H1 (cell line): ENCODE measurements around the gene TSC22D3. TPM values are rescaled to one million over a fixed set of nuclear protein-coding genes. Genes with fewer than 3 reads are reported as not detected.

Experiments
- CTCF ChIA-PET: fragments of 300-600 bp; sonication (Branson Sonifier 250); formaldehyde crosslinking; loops from one replicate; lab custom pipeline; 2021; ENCODE audit not compliant: partially characterized antibody; lab: Charles Lee
- POLR2A ChIA-PET: fragments of 300-600 bp; sonication (Branson Sonifier 250); formaldehyde crosslinking; loops from one replicate; lab custom pipeline; 2021; ENCODE audit warnings: inconsistent platforms; ENCODE audit not compliant: partially characterized antibody; lab: Charles Lee
- DNase-seq, 2 experiments: peaks; one replicate each; pipeline versions ENCODE4 v3.0.0 to v3.0.0-alpha.2; 2010 to 2022; ENCODE audit warnings: low spot score in 2 of 2, low read depth in 1 of 2, mixed read lengths in 1 of 2
- FAIRE-seq: peaks from 2 replicates; lab custom pipeline; 2011; peaks lifted over from hg19 to GRCh38; lab: Jason Lieb, UNC
- H2AFZ ChIP-seq: 2 replicates; pipeline ENCODE4 v1.8.1; 2012; ENCODE audit warnings: low read length, inconsistent platforms
- H2AK5ac ChIP-seq: 2 replicates; pipeline ENCODE4 v1.6.1; 2013; ENCODE audit warnings: low read depth, low read length
- H2BK120ac ChIP-seq: replicated peaks from 2 replicates; pipeline ENCODE3; 2013; ENCODE audit warnings: low read depth, low read length, inconsistent platforms
- H2BK12ac ChIP-seq: 2 replicates; pipeline ENCODE4 v1.6.1; 2013; ENCODE audit warnings: low read depth, low read length
- H2BK15ac ChIP-seq: 2 replicates; pipeline ENCODE4 v1.6.1; 2013; ENCODE audit warnings: low read length
- H2BK20ac ChIP-seq: 2 replicates; pipeline ENCODE4 v1.6.1; 2013; ENCODE audit warnings: low read length
- H2BK5ac ChIP-seq: 2 replicates; pipeline ENCODE4 v1.6.1; 2013; ENCODE audit warnings: low read depth, low read length
- H3K14ac ChIP-seq: 2 replicates; pipeline ENCODE4 v1.6.1; 2013; ENCODE audit warnings: inconsistent platforms; ENCODE audit not compliant: insufficient read length
- H3K18ac ChIP-seq: 2 replicates; pipeline ENCODE4 v1.6.1; 2013; ENCODE audit warnings: low read length; ENCODE audit errors: extremely low read depth
- H3K23ac ChIP-seq: 2 replicates; pipeline ENCODE4 v1.6.1; 2013; ENCODE audit warnings: inconsistent platforms; ENCODE audit not compliant: insufficient read length
- H3K23me2 ChIP-seq: 2 replicates; pipeline ENCODE4 v1.6.1; 2013; ENCODE audit warnings: low read depth, low read length
- H3K27ac ChIP-seq: 2 replicates; pipeline ENCODE4 v1.6.1; 2011; ENCODE audit warnings: low read depth, low read length, inconsistent platforms
- H3K27me3 ChIP-seq, 4 experiments: replicated peaks in 1 of 4; 1 replicate in 1 of 4; 2 replicates in 3 of 4; pipeline versions ENCODE4 v1.6.1 to v1.8.1; 2011 to 2013; ENCODE audit warnings: low read length in 3 of 4, mild to moderate bottlenecking in 3 of 4, inconsistent platforms in 2 of 4, mixed read lengths in 2 of 4, moderate library complexity in 1 of 4; ENCODE audit not compliant: control insufficient read depth in 3 of 4, insufficient read depth in 3 of 4; ENCODE audit errors: extremely low read depth in 1 of 4
- H3K36me3 ChIP-seq, 4 experiments: 2 replicates each; pipeline versions ENCODE4 v1.6.1 to v1.8.1; 2011 to 2013; ENCODE audit warnings: mild to moderate bottlenecking in 4 of 4, low read length in 3 of 4, moderate library complexity in 2 of 4, control low read depth in 1 of 4, inconsistent platforms in 1 of 4; ENCODE audit not compliant: insufficient read depth in 4 of 4, control insufficient read depth in 2 of 4
- H3K4ac ChIP-seq: replicated peaks from 2 replicates; pipeline ENCODE3; 2013; ENCODE audit warnings: low read length, low read depth, mixed read lengths, inconsistent platforms; ENCODE audit not compliant: insufficient read length
- H3K4me1 ChIP-seq, 4 experiments: replicated peaks in 1 of 4; 1 replicate in 1 of 4; 2 replicates in 3 of 4; pipeline versions ENCODE4 v1.6.1 to v1.8.1; 2011 to 2013; ENCODE audit warnings: low read length in 3 of 4, inconsistent platforms in 2 of 4, mixed read lengths in 1 of 4; ENCODE audit not compliant: insufficient read depth in 4 of 4, control insufficient read depth in 3 of 4
- H3K4me2 ChIP-seq, 2 experiments: 2 replicates each; pipeline versions ENCODE4 v1.6.1 to v1.8.1; 2011 to 2013; ENCODE audit warnings: low read depth in 2 of 2, low read length in 2 of 2, control low read depth in 1 of 2, inconsistent platforms in 1 of 2, mild to moderate bottlenecking in 1 of 2; ENCODE audit not compliant: insufficient read depth in 1 of 2
- H3K4me3 ChIP-seq, 4 experiments: fragments of 200-600, 300-600 bp in 1 of 4; sonication (generic), shearing (Covaris generic), sonication (Bioruptor Twin) in 1 of 4; 2 replicates each; pipeline versions ENCODE4 v1.5.1 to v1.8.1; 2011 to 2016; ENCODE audit warnings: low read length in 4 of 4, low read depth in 3 of 4, control low read depth in 2 of 4, inconsistent platforms in 2 of 4, mild to moderate bottlenecking in 2 of 4, mixed read lengths in 1 of 4, moderate library complexity in 1 of 4; ENCODE audit not compliant: insufficient read depth in 2 of 4; ENCODE audit errors: extremely low read depth in 1 of 4
- H3K56ac ChIP-seq: replicated peaks from 2 replicates; pipeline ENCODE3; 2013; ENCODE audit warnings: low read depth, mild to moderate bottlenecking, mixed read lengths, low read length, inconsistent platforms; ENCODE audit not compliant: insufficient read length
- H3K79me1 ChIP-seq: 2 replicates; pipeline ENCODE4 v1.6.1; 2013; ENCODE audit warnings: low read depth, low read length, control low read depth
- H3K79me2 ChIP-seq, 2 experiments: 2 replicates each; pipeline versions ENCODE4 v1.6.1 to v1.8.1; 2012 to 2013; ENCODE audit warnings: low read length in 2 of 2, mild to moderate bottlenecking in 2 of 2, inconsistent platforms in 1 of 2; ENCODE audit not compliant: insufficient read depth in 2 of 2, control insufficient read depth in 1 of 2
- H3K9ac ChIP-seq, 4 experiments: replicated peaks in 1 of 4; 1 replicate in 1 of 4; 2 replicates in 3 of 4; pipeline versions ENCODE4 v1.6.1 to v1.8.1; 2011 to 2013; ENCODE audit warnings: low read depth in 3 of 4, low read length in 3 of 4, control low read depth in 2 of 4, mild to moderate bottlenecking in 2 of 4, moderate library complexity in 2 of 4, inconsistent platforms in 1 of 4; ENCODE audit errors: extremely low read depth in 1 of 4
- H3K9me3 ChIP-seq, 2 experiments: 2 replicates each; pipeline versions ENCODE4 v1.6.1 to v1.8.1; 2012 to 2013; ENCODE audit warnings: mild to moderate bottlenecking in 2 of 2, moderate library complexity in 2 of 2, control low read depth in 1 of 2, inconsistent platforms in 1 of 2, low read depth in 1 of 2, low read length in 1 of 2, mixed read lengths in 1 of 2; ENCODE audit not compliant: insufficient read depth in 2 of 2
- H4K20me1 ChIP-seq, 2 experiments: replicated peaks in 1 of 2; 2 replicates each; pipeline versions ENCODE3 to v1.8.1; 2011 to 2013; ENCODE audit warnings: inconsistent platforms in 2 of 2, low read length in 2 of 2, mild to moderate bottlenecking in 1 of 2; ENCODE audit not compliant: insufficient read depth in 2 of 2, control insufficient read depth in 1 of 2
- H4K5ac ChIP-seq: 2 replicates; pipeline ENCODE4 v1.6.1; 2013; ENCODE audit warnings: low read length, low read depth, mixed read lengths, inconsistent platforms; ENCODE audit not compliant: insufficient read length
- H4K8ac ChIP-seq: 2 replicates; pipeline ENCODE4 v1.8.0; 2013; ENCODE audit warnings: mild to moderate bottlenecking, moderate library complexity, low read length, inconsistent platforms; ENCODE audit not compliant: insufficient read depth; ENCODE audit errors: extremely low read depth
- H4K91ac ChIP-seq: replicated peaks from 2 replicates; pipeline ENCODE3; 2013; ENCODE audit warnings: low read length, mixed read lengths, inconsistent platforms; ENCODE audit not compliant: insufficient read length
- MAFK ChIP-seq: IDR thresholded peaks from 2 replicates; pipeline ENCODE4 v1.6.1; 2012; ENCODE audit warnings: low read depth, mild to moderate bottlenecking, improper control_type of control experiment, low read length
- POLR2A ChIP-seq, 2 experiments: IDR thresholded peaks; 1 replicate in 1 of 2; 2 replicates in 1 of 2; pipeline ENCODE4 v1.6.1; 2011; ENCODE audit warnings: low read depth in 2 of 2, low read length in 2 of 2, mild to moderate bottlenecking in 2 of 2; ENCODE audit errors: control extremely low read depth in 1 of 2
- SAP30 ChIP-seq: fragments of 300-600 bp; sonication (generic); IDR thresholded peaks from 2 replicates; pipeline ENCODE4 v1.7.1; 2012; ENCODE audit warnings: low read length, moderate library complexity, mild to moderate bottlenecking, inconsistent platforms; ENCODE audit not compliant: insufficient read depth, insufficient replicate concordance
- SIRT6 ChIP-seq: IDR thresholded peaks from one replicate; pipeline ENCODE4 v1.7.1; 2012; ENCODE audit warnings: low read length, inconsistent platforms
- TAF7 ChIP-seq: optimal IDR thresholded peaks from 2 replicates; pipeline ENCODE3; 2011; ENCODE audit warnings: low read depth, mild to moderate bottlenecking, inconsistent platforms, low read length, moderate library complexity, borderline replicate concordance
- YY1 ChIP-seq: IDR thresholded peaks from 2 replicates; pipeline ENCODE4 v1.6.1; 2011; ENCODE audit warnings: low read depth, mild to moderate bottlenecking, low read length
- polyA plus RNA-seq, 7 experiments: library from polyadenylated mRNA; depleted of rRNA in 3 of 7; stranded (reverse) in 5 of 7; unstranded in 2 of 7; fragments of >200 nt in 5 of 7; fragments of 200-250 nt in 2 of 7; gene quantifications; 1 replicate in 5 of 7; 2 replicates in 1 of 7; 4 replicates in 1 of 7; pipeline versions ENCODE4 v1.2.1 to v1.2.3, GENCODE V29; 2011 to 2013; ENCODE audit warnings: missing spikeins in 2 of 7, mixed read lengths in 2 of 7
- total RNA-seq: library from RNA; stranded (reverse); fragmentation: NEBNext Ultra II Directional; extraction: Animal tissue kit (Norgen Biotek cat#: 25700); gene quantifications from 2 replicates; pipeline ENCODE4 v1.2.1, GENCODE V29; 2021
- TF ChIP-seq, protein P1 (sequence below): IDR thresholded peaks from 2 replicates; pipeline ENCODE4 v1.6.1; 2012; ENCODE audit warnings: low read length, inconsistent platforms
- TF ChIP-seq, protein P2 (sequence below), 3 experiments: IDR thresholded peaks; 1 replicate in 2 of 3; 2 replicates in 1 of 3; pipeline versions ENCODE4 v1.5.1 to v1.6.1; 2011; ENCODE audit warnings: low read length in 3 of 3, mild to moderate bottlenecking in 3 of 3, inconsistent platforms in 2 of 3, low read depth in 1 of 3, moderate library complexity in 1 of 3; ENCODE audit not compliant: insufficient read depth in 1 of 3; ENCODE audit errors: control extremely low read depth in 1 of 3

The TSC22D3 gene
- total and polyA plus RNA-seq, 2 of the 8 experiments (the other 6 are each of a cell fraction or from before 2014, with no cell fraction given), result 7.6 to 12.9 TPM

DNA sequence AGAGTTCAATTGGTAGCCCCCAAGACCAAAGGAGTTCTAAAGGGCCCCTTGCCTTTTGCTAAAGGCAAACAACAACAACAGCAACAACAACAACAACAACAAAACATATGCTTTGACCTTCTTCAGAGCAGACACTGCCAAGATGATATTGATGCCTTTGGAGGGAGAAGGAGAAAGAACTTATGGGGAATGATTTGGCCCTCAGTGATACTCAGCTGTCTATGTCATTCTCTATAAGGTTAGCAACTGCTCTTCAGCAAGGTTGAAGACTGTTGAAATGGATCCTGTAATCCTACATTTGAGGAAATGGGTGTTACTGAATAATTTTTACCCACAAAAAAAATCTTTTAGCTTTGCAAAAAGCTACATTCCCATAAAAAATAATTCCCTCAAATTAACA, 74.8 kb downstream of the TSC22D3 start:
- H2AK5ac ChIP-seq, result no peak overlapping the region
- no peak overlapping the region for H3K14ac ChIP-seq
- H2BK5ac ChIP-seq, result no peak overlapping the region
- no peaks in the 10 kb centered on the region for H3K79me1 ChIP-seq
- FAIRE-seq (no peak), DNase-seq (no peak)
- no peak overlapping the region for H4K91ac ChIP-seq
- TF ChIP-seq MAFK (no peak), YY1 (no peak), TAF7 (no peak), SIRT6 (no peak), SAP30 (no peak), POLR2A (IDR thresholded peaks at IDR 0.05; ENCODE audit: control extremely low read depth in 1 of 2, low read depth in 2 of 2, low read length in 2 of 2) (no peak)
- TF ChIP-seq, protein P1, sequence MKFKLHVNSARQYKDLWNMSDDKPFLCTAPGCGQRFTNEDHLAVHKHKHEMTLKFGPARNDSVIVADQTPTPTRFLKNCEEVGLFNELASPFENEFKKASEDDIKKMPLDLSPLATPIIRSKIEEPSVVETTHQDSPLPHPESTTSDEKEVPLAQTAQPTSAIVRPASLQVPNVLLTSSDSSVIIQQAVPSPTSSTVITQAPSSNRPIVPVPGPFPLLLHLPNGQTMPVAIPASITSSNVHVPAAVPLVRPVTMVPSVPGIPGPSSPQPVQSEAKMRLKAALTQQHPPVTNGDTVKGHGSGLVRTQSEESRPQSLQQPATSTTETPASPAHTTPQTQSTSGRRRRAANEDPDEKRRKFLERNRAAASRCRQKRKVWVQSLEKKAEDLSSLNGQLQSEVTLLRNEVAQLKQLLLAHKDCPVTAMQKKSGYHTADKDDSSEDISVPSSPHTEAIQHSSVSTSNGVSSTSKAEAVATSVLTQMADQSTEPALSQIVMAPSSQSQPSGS, result no peak
- TF ChIP-seq, protein P2, sequence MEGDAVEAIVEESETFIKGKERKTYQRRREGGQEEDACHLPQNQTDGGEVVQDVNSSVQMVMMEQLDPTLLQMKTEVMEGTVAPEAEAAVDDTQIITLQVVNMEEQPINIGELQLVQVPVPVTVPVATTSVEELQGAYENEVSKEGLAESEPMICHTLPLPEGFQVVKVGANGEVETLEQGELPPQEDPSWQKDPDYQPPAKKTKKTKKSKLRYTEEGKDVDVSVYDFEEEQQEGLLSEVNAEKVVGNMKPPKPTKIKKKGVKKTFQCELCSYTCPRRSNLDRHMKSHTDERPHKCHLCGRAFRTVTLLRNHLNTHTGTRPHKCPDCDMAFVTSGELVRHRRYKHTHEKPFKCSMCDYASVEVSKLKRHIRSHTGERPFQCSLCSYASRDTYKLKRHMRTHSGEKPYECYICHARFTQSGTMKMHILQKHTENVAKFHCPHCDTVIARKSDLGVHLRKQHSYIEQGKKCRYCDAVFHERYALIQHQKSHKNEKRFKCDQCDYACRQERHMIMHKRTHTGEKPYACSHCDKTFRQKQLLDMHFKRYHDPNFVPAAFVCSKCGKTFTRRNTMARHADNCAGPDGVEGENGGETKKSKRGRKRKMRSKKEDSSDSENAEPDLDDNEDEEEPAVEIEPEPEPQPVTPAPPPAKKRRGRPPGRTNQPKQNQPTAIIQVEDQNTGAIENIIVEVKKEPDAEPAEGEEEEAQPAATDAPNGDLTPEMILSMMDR (IDR thresholded peaks at IDR 0.05; ENCODE audit: control extremely low read depth in 1 of 3, insufficient read depth in 1 of 3, low read depth in 1 of 3, low read length in 3 of 3), result no peak
- no peak overlapping the region for H2AFZ ChIP-seq
- no peaks in the 10 kb centered on the region for H3K79me2 ChIP-seq
- H3K9ac ChIP-seq, result no peak overlapping the region
- no peak overlapping the region for H3K23ac ChIP-seq
- no peaks in the 10 kb centered on the region for H4K20me1 ChIP-seq
- peaks cover 0 to 8% (median 2%) of the 10 kb centered on the region in 4 experiments; a peak in 2 of 7 replicates for H3K4me1 ChIP-seq
- ChIA-PET POLR2A (interaction anchor here (0.7 to 1.6 kb wide), 4 partner anchors 9 to 71 kb away, joined by 3 to 6 read pairs (median 3); no protein-coding TSS in a partner anchor), CTCF (interaction anchor here (0.6 to 2.3 kb wide), 5 partner anchors 11 to 43 kb away, joined by 3 to 9 read pairs (median 6); no protein-coding TSS in a partner anchor)
- H3K36me3 ChIP-seq, result no peaks in the 10 kb centered on the region
- H3K23me2 ChIP-seq, result no peaks in the 10 kb centered on the region
- H3K27ac ChIP-seq, result no peak overlapping the region
- peak overlapping the region; percentile 61; the same call in 1 of the 2 replicates for H2BK20ac ChIP-seq
- no peak overlapping the region for H4K8ac ChIP-seq
- H4K5ac ChIP-seq, result no peak overlapping the region
- H3K27me3 ChIP-seq, result no peaks in the 10 kb centered on the region
- no peak overlapping the region for H2BK15ac ChIP-seq
- no peaks in the 10 kb centered on the region for H3K9me3 ChIP-seq
- no peak overlapping the region; the same call in 1 of the 2 replicates for H3K18ac ChIP-seq
- H2BK120ac ChIP-seq, result no peak overlapping the region
- no peak overlapping the region for H2BK12ac ChIP-seq
- H3K4me3 ChIP-seq, result no peak overlapping the region
- no peak overlapping the region for H3K4ac ChIP-seq
- H3K4me2 ChIP-seq, result no peak overlapping the region
- H3K56ac ChIP-seq, result no peak overlapping the region
